Measurements from ENCODE around the gene NUAK2.

GRCh38 chr1:205270271-205270670 is 51.3 kb downstream of the NUAK2 start:
- TF ChIP-seq CTCF (IDR thresholded peaks at IDR 0.05) = no peak
- no peak for TF ChIP-seq EP300 (IDR thresholded peaks at IDR 0.05)

Data from stomach (tissue), 4 donors.